B cell (primary cell): ENCODE measurements around the gene APBA2. TPM values are rescaled to one million over a fixed set of nuclear protein-coding genes. Genes with fewer than 3 reads are reported as not detected.

ENCODE experiments used
- ATAC-seq: fragments of 200-7000 bp; cut with Tn5 transposase; one replicate; pipeline ENCODE4 v1.10.0; 2021; ENCODE audit warnings: low read depth, mild to moderate bottlenecking, moderate number of reproducible peaks, moderate library complexity
- CTCF ChIA-PET: fragments of 350-600 bp; sonication (Branson Sonifier 250); formaldehyde crosslinking; loops from one replicate; lab custom pipeline; 2021; ENCODE audit warnings: antibody characterized with exemption, inconsistent platforms; lab: Charles Lee
- POLR2A ChIA-PET: fragments of 350-600 bp; sonication (Branson Sonifier 250); formaldehyde crosslinking; loops from one replicate; lab custom pipeline; 2021; ENCODE audit warnings: antibody characterized with exemption; lab: Charles Lee
- DNase-seq: peaks from one replicate; pipeline ENCODE4 v3.0.0; 2013
- H2AFZ ChIP-seq: 2 replicates; pipeline ENCODE4 v1.6.1; 2012; ENCODE audit warnings: mild to moderate bottlenecking, low read depth, low read length; ENCODE audit not compliant: insufficient read depth, poor library complexity, severe bottlenecking
- H3K27ac ChIP-seq, 2 donors: 1 replicate in 1 of 2; 2 replicates in 1 of 2; pipeline ENCODE4 v1.5.1; 2012 to 2013; ENCODE audit warnings: low read length in 2 of 2, mild to moderate bottlenecking in 2 of 2, moderate library complexity in 1 of 2
- H3K27me3 ChIP-seq, 4 experiments: fragments of 200-600 bp in 1 of 4; sonication (generic) in 1 of 4; replicated peaks in 1 of 4; 1 replicate in 2 of 4; 2 replicates in 2 of 4; pipeline versions ENCODE4 v1.6.1 to v1.7.0; 2013 to 2016; ENCODE audit warnings: low read length in 3 of 4, mild to moderate bottlenecking in 2 of 4, mixed read lengths in 1 of 4, moderate library complexity in 1 of 4; ENCODE audit not compliant: insufficient read depth in 4 of 4, control insufficient read depth in 3 of 4; ENCODE audit errors: control extremely low read depth in 1 of 4
- H3K36me3 ChIP-seq, 2 experiments: replicated peaks in 1 of 2; 1 replicate in 1 of 2; 2 replicates in 1 of 2; pipeline versions ENCODE4 v1.6.1 to v1.7.1; 2013; ENCODE audit warnings: low read length in 1 of 2; ENCODE audit not compliant: insufficient read depth in 2 of 2, control insufficient read depth in 1 of 2; ENCODE audit errors: control extremely low read depth in 1 of 2, extremely low read depth in 1 of 2
- H3K4me1 ChIP-seq, 2 donors: fragments of 200-600 bp in 1 of 2; sonication (generic) in 1 of 2; 1 replicate in 1 of 2; 2 replicates in 1 of 2; pipeline versions ENCODE4 v1.5.1 to v1.6.1; 2013 to 2017; ENCODE audit warnings: low read length in 2 of 2; ENCODE audit not compliant: control insufficient read depth in 2 of 2, insufficient read depth in 2 of 2
- H3K4me2 ChIP-seq: replicated peaks from 2 replicates; pipeline ENCODE3; 2012; ENCODE audit warnings: mild to moderate bottlenecking, low read depth, low read length; ENCODE audit not compliant: poor library complexity, severe bottlenecking
- H3K4me3 ChIP-seq, 5 experiments: fragments of 200-600 bp in 1 of 5; sonication (generic) in 1 of 5; 1 replicate in 3 of 5; 2 replicates in 2 of 5; pipeline versions ENCODE4 v1.5.1 to v1.7.0; 2011 to 2016; ENCODE audit warnings: low read length in 4 of 5, mild to moderate bottlenecking in 4 of 5, low read depth in 2 of 5, control low read depth in 1 of 5, moderate library complexity in 1 of 5; ENCODE audit not compliant: insufficient read depth in 1 of 5; ENCODE audit errors: control extremely low read depth in 1 of 5, extremely low read depth in 1 of 5
- H3K79me2 ChIP-seq: fragments of 200-600 bp; sonication (generic); one replicate; pipeline ENCODE4 v1.6.0; 2016; ENCODE audit warnings: low read length; ENCODE audit not compliant: control insufficient read depth, insufficient read depth
- H3K9ac ChIP-seq: fragments of 200-600 bp; sonication (generic); 2 replicates; pipeline ENCODE4 v1.6.1; 2017; ENCODE audit warnings: mild to moderate bottlenecking, low read length, moderate library complexity
- H3K9me3 ChIP-seq, 3 donors: one replicate each; pipeline versions ENCODE4 v1.6.1 to v1.7.1; 2013; ENCODE audit warnings: low read length in 2 of 3; ENCODE audit not compliant: control insufficient read depth in 2 of 3, insufficient read depth in 1 of 3; ENCODE audit errors: control extremely low read depth in 1 of 3
- H4K20me1 ChIP-seq: 2 replicates; pipeline ENCODE4 v1.6.0; 2012; ENCODE audit warnings: mild to moderate bottlenecking, low read length; ENCODE audit not compliant: insufficient read depth, control insufficient read depth, poor library complexity, severe bottlenecking
- H3K27ac Mint-ChIP-seq: one replicate; pipeline ENCODE4 v1.8.0; 2021; ENCODE audit warnings: mixed read lengths
- H3K27me3 Mint-ChIP-seq: one replicate; pipeline ENCODE4 v1.8.0; 2021; ENCODE audit warnings: mixed read lengths
- H3K4me1 Mint-ChIP-seq: one replicate; pipeline ENCODE4 v1.8.0; 2021; ENCODE audit warnings: mixed read lengths
- H3K4me3 Mint-ChIP-seq: one replicate; pipeline ENCODE4 v1.8.0; 2021; ENCODE audit warnings: mixed read lengths
- H3K9me3 Mint-ChIP-seq: one replicate; pipeline ENCODE4 v1.8.0; 2022; ENCODE audit warnings: mixed read lengths; ENCODE audit not compliant: insufficient read depth
- EZH2 ChIP-seq: IDR thresholded peaks from 2 replicates; pipeline ENCODE4 v1.6.1; 2012; ENCODE audit warnings: borderline replicate concordance, low read depth, mild to moderate bottlenecking, moderate library complexity, low read length; ENCODE audit not compliant: insufficient read depth, poor library complexity, severe bottlenecking
- WGBS: methylation state at CpG from one replicate; pipeline ENCODE4 v1.1.5; 2013; ENCODE audit warnings: missing lambda C conversion rate; ENCODE audit not compliant: insufficient coverage; 5-methylcytosine and 5-hydroxymethylcytosine counted together
- intact Hi-C: fragments of 100-400 bp; cut with micrococcal nuclease; formaldehyde crosslinking; loops from one replicate; pipeline ENCODE4 v1.10.0; 2022
- polyA plus RNA-seq: library from polyadenylated mRNA; depleted of rRNA; stranded (reverse); fragments of >200 nt; gene quantifications from 2 replicates; pipeline ENCODE4 v1.2.3, GENCODE V29; 2012
- total RNA-seq, 2 donors: library from RNA; stranded (reverse); fragments of 120-200 nt in 1 of 2; gene quantifications; 1 replicate in 1 of 2; 2 replicates in 1 of 2; pipeline versions ENCODE4 v1.2.3 to v1.2.4, GENCODE V29; 2013 to 2022
- TF ChIP-seq, protein P1 (sequence below): fragments of 200-600 bp; IDR thresholded peaks from one replicate; pipeline ENCODE4 v1.8.0; 2022; ENCODE audit warnings: antibody characterized with exemption, mild to moderate bottlenecking

Gene APBA2
- total and polyA plus RNA-seq, 2 donors (not counting 1 experiment from before 2014, with no cell fraction given), result 0.19 TPM; not detected in 1

DNA sequence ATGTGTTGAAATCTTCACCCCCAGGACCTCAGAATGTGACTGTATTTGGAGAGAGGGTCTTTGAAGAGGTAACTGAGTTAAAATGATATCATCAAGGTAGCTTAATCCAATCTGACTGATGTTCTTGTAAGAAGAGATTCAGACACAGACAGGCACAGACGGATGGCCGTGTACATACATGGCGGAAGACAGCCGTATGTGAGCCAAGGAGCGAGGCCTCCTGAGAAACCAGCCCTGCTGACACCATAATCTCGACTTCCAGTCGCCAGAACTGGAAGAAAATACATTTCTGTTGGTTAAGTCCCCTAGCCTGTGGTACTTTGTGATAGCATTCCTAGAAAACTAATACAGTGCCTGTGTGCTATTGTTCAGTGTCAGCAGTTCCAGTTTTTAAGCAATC is 73.6 kb downstream of the APBA2 start:
- no peak overlapping the region for H3K4me2 ChIP-seq
- ATAC-seq, result no peak
- no peak overlapping the region for H2AFZ ChIP-seq
- 88% methylated on average over 7 of the region's 7 CpGs for WGBS
- ChIA-PET POLR2A (no interaction called here), CTCF (no interaction called here)
- Mint-ChIP-seq H3K4me3 (no peak overlapping the region), H3K27ac (no peak overlapping the region), H3K9me3 (no peaks in the 10 kb centered on the region), H3K4me1 (no peaks in the 10 kb centered on the region), H3K27me3 (no peaks in the 10 kb centered on the region)
- intact Hi-C loops, result no loop called here
- no peak overlapping the region for H3K4me3 ChIP-seq
- H3K9me3 ChIP-seq, result no peaks in the 10 kb centered on the region
- H3K27ac ChIP-seq, result no peak overlapping the region
- H3K4me1 ChIP-seq, result no peaks in the 10 kb centered on the region
- H3K27me3 ChIP-seq, result no peaks in the 10 kb centered on the region
- no peaks in the 10 kb centered on the region for H3K36me3 ChIP-seq
- no peak for TF ChIP-seq EZH2
- TF ChIP-seq, protein P1, sequence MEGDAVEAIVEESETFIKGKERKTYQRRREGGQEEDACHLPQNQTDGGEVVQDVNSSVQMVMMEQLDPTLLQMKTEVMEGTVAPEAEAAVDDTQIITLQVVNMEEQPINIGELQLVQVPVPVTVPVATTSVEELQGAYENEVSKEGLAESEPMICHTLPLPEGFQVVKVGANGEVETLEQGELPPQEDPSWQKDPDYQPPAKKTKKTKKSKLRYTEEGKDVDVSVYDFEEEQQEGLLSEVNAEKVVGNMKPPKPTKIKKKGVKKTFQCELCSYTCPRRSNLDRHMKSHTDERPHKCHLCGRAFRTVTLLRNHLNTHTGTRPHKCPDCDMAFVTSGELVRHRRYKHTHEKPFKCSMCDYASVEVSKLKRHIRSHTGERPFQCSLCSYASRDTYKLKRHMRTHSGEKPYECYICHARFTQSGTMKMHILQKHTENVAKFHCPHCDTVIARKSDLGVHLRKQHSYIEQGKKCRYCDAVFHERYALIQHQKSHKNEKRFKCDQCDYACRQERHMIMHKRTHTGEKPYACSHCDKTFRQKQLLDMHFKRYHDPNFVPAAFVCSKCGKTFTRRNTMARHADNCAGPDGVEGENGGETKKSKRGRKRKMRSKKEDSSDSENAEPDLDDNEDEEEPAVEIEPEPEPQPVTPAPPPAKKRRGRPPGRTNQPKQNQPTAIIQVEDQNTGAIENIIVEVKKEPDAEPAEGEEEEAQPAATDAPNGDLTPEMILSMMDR, result no peak
- H4K20me1 ChIP-seq, result no peaks in the 10 kb centered on the region
- DNase-seq, result no peak
- no peak overlapping the region for H3K9ac ChIP-seq
- H3K79me2 ChIP-seq, result no peaks in the 10 kb centered on the region

DNA sequence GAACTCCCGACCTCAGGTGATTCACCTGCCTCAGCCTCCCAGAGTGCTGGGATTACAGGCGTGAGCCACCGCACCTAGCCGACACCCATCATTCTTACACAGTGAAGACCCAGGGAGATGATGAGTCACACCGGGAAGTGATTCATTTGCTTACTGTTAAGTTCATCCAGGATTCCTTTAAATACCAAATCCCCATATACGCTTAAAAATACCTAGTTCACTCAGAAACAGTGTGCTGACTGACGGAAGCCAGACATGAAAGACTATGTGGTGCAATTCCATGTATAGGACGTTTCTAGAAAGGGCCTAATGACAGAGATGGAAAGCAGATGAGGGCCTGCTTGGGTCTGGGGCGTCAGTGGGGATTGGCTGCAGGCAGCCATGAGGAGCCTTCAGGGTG is 75.2 kb downstream of the APBA2 start:
- Histone ChIP-seq H3K4me1 (no peaks in the 10 kb centered on the region), H3K9me3 (no peaks in the 10 kb centered on the region), H3K36me3 (no peaks in the 10 kb centered on the region), H3K79me2 (no peaks in the 10 kb centered on the region), H3K4me2 (no peak overlapping the region), H4K20me1 (no peaks in the 10 kb centered on the region), H3K9ac (no peak overlapping the region), H3K27me3 (no peaks in the 10 kb centered on the region), H3K27ac (no peak overlapping the region), H3K4me3 (no peak overlapping the region), H2AFZ (no peak overlapping the region)
- no peak for TF ChIP-seq EZH2
- TF ChIP-seq, protein P1, result no peak
- no peak for DNase-seq
- POLR2A ChIA-PET, result no interaction called here
- no peak for ATAC-seq
- Mint-ChIP-seq H3K9me3 (no peaks in the 10 kb centered on the region), H3K4me3 (no peak overlapping the region), H3K27ac (no peak overlapping the region), H3K4me1 (no peaks in the 10 kb centered on the region), H3K27me3 (no peaks in the 10 kb centered on the region)
- 86% methylated on average over 5 of the region's 9 CpGs for WGBS
- intact Hi-C loops, result no loop called here
- CTCF ChIA-PET, result no interaction called here
